Measurements from ENCODE around the gene ACOT4. TPM values are rescaled to one million over a fixed set of nuclear protein-coding genes. Genes with fewer than 3 reads are reported as not detected.
A peak's percentile ranks its signal among the peaks of the same experiment; 100 is the strongest.
"Not testable (repeated sequence)": the region's sequence is repeated elsewhere in the genome, so short reads cannot be mapped to it uniquely, and the experiment has no call there.

ACOT4 gene
- total RNA-seq, 5 donors from 2014 or later (not counting 1 experiment from before 2014, with no cell fraction given) = 0.55 to 1.6 (median 1.2) TPM

DNA sequence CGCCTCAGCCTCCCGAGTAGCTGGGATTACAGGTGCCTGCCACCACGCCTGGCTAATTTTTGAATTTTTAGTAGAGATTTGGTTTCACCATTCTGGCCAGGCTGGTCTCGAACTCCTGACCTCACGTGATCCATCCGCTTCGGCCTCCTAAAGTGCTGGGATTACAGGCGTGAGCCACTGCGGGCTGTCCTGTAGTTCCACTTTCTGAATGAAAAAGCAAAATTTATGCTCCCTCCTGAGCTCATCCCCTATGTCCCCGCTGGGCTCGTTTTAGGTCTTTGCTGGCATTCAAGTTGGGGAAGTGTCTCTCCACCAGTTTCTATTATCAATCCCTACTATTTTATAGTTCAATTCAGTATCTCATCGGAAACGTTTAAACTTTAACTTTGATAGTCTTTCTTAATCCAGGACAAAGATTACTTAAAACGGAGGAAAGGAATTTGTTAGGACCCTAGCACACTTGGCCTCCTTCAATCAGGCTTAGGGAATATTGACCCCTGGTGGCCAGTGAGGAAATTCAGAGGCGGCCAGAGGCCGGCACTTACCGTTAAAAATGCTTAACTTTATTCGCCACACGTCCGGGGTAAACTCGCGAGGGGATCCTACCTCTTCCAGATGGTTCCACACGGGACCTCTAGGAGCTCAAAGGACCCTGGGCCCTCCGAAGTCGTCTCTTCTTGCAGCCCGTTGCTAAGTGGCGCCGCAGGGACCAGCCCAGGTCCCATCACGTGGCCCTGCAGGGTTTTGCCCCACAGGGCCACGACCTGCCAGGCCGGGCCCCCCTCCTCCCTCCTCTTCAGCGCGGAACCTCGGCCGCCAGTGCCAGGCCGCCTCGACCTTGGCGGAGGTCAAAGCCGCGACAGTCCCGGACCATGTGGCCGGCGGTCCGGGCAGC lies 41.7 kb downstream of the ACOT4 start:
- CTCF ChIA-PET = interaction anchor here (0.5 to 1.4 kb wide), 11 partner anchors 11 to 976 kb away, joined by 3 to 14 read pairs (median 3); partner anchors contain the start of genes ACOT2 (in 1 of the 2) and ACOT6 (in 1 of the 2)
- peaks cover 0 to 27% of the 10 kb centered on the region in 2 experiments for H3K27me3 ChIP-seq (replicated peaks in 1 of 2; ENCODE audit: control insufficient read depth in 2 of 2, extremely low read depth in 1 of 2, insufficient read depth in 2 of 2, low read length in 1 of 2)
- no peaks in the 10 kb centered on the region for H3K36me3 ChIP-seq (ENCODE audit: control insufficient read depth in 2 of 2, extremely low read depth in 1 of 2, insufficient read depth in 1 of 2, low read length in 1 of 2)
- peak overlapping the region; percentile 61 to 67 for H3K4me3 ChIP-seq (ENCODE audit: control insufficient read depth in 1 of 2, extremely low read depth in 1 of 2, low read length in 1 of 2)
- Mint-ChIP-seq H3K4me3 (peak overlapping the region; percentile 74 to 76 (median 76)), H3K36me3 (no peaks in the 10 kb centered on the region), H3K4me1 (peaks cover 4 to 6% (median 5%) of the 10 kb centered on the region in 3 donors), H3K27me3 (peaks cover 10 to 15% of the 10 kb centered on the region in 2 donors), H3K27ac (peak overlapping the region in 1 of 2 donors; percentile 17), H3K9me3 (no peaks in the 10 kb centered on the region)
- WGBS (ENCODE audit: insufficient coverage) = 9% methylated on average over 36 of the region's 44 CpGs
- peak; percentile 80 to 90 (median 85) for ATAC-seq (replicated peaks in 1 of 4)
- POLR2A ChIA-PET = interaction anchor here in 1 of 2 donors (0.6 kb wide), 1 partner anchor 216 kb away, joined by 3 read pairs; no protein-coding TSS in a partner anchor
- no peaks in the 10 kb centered on the region for H3K9me3 ChIP-seq
- peak in 34 of 35 experiments; percentile 7 to 77 (median 40) for DNase-seq
- no peak overlapping the region for H3K27ac ChIP-seq (ENCODE audit: low read length)
- H3K4me1 ChIP-seq (ENCODE audit: control insufficient read depth in 1 of 2, extremely low read depth in 1 of 2, insufficient read depth in 2 of 2, low read length in 2 of 2) = peaks cover 0 to 12% of the 10 kb centered on the region in 2 experiments

DNA sequence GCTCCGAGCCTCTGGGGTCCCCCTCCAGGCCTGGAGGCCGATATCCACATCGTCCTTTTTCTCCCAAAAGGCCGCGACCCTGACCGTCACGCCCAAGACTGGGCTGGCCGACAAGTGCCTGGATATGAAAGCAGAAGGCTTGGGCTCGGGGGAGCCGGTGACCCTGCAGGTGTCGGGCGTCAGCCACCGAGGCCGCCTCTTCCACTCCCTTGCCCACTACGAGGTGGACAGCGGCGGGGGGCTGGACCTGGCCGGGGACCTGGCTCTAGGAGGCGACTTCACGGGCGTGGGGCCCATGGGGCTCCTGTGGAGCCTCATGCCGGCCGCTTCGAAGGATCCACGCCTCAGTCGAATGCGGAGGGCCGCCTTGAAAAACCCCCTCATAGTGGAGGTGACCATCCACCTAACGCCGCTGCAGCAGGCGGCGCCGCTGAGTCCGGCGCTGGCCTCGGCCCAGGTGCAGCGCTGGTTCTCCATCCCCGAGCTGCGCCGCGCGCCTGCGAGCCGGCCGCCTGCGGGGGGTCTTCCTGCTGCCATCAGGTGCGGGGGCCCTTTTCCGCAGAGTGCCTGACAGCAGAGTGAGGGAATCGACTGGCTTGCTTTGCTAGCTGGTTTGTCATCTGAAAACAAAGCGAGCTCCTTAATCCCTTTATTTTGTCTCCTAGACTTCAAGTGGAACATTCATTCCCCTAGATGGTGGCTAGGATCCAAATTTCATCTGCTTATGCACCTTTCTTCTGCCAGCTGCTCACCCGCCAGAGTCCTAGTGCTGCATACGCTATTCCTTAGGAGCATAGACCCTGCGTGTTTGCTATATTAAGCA lies 42.5 kb downstream of the ACOT4 start:
- Mint-ChIP-seq H3K4me1 (peaks cover 5 to 10% (median 7%) of the 10 kb centered on the region in 3 donors), H3K4me3 (peak overlapping the region; percentile 74 to 76 (median 76)), H3K9me3 (no peaks in the 10 kb centered on the region), H3K27me3 (peaks cover 7 to 15% of the 10 kb centered on the region in 2 donors), H3K36me3 (no peaks in the 10 kb centered on the region), H3K27ac (no peak overlapping the region)
- Histone ChIP-seq H3K36me3 (ENCODE audit: control insufficient read depth in 2 of 2, extremely low read depth in 1 of 2, insufficient read depth in 1 of 2, low read length in 1 of 2) (no peaks in the 10 kb centered on the region), H3K4me1 (ENCODE audit: control insufficient read depth in 1 of 2, extremely low read depth in 1 of 2, insufficient read depth in 2 of 2, low read length in 2 of 2) (peaks cover 0 to 12% of the 10 kb centered on the region in 2 experiments), H3K27me3 (replicated peaks in 1 of 2; ENCODE audit: control insufficient read depth in 2 of 2, extremely low read depth in 1 of 2, insufficient read depth in 2 of 2, low read length in 1 of 2) (peaks cover 0 to 27% of the 10 kb centered on the region in 2 experiments), H3K27ac (ENCODE audit: low read length) (no peak overlapping the region), H3K9me3 (no peaks in the 10 kb centered on the region), H3K4me3 (ENCODE audit: control insufficient read depth in 1 of 2, extremely low read depth in 1 of 2, low read length in 1 of 2) (peak overlapping the region; percentile 61 to 67)
- ATAC-seq (replicated peaks in 1 of 4) = peak; percentile 6 to 24 (median 20)
- peak in 1 of 35 experiments; percentile 2 for DNase-seq
- CTCF ChIA-PET = interaction anchor here (0.5 to 1.4 kb wide), 6 partner anchors 22 to 975 kb away, joined by 3 to 8 read pairs (median 5); partner anchors contain the start of genes ACOT2 (in 1 of the 2) and ACOT6 (in 1 of the 2)
- POLR2A ChIA-PET = no interaction called here
- 22% methylated on average over 41 of the region's 53 CpGs for WGBS (ENCODE audit: insufficient coverage)

DNA sequence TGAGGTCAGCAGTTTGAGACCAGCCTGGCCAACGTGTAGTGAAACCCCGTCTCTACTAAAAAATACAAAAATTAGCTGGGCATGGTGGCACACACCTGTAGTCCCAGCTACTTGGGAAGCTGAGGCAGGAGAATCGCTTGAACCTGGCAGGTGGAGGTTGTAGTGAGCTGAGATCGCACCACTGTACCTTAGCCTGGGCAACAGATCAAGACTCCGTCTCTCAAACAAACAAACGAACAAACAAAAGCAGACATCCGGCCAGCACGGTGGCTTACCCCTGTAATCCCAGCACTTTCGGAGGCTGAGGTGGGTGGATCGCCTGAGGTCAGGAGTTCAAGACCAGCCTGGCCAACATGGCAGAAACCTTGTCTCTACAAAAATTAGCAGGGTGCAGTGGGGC lies 44.7 kb downstream of the ACOT4 start:
- H3K27ac Mint-ChIP-seq; H3K4me3 ChIP-seq (ENCODE audit: control insufficient read depth in 1 of 2, extremely low read depth in 1 of 2, low read length in 1 of 2); POLR2A ChIA-PET; H3K36me3 Mint-ChIP-seq; H3K4me3 Mint-ChIP-seq; H3K9me3 Mint-ChIP-seq; H3K27ac ChIP-seq (ENCODE audit: low read length); ATAC-seq (replicated peaks in 1 of 4); H3K36me3 ChIP-seq (ENCODE audit: control insufficient read depth in 2 of 2, extremely low read depth in 1 of 2, insufficient read depth in 1 of 2, low read length in 1 of 2); DNase-seq; H3K9me3 ChIP-seq: not testable (repeated sequence)
- CTCF ChIA-PET = interaction anchor here in 1 of 2 donors (0.5 kb wide), 1 partner anchor 8 kb away, joined by 3 read pairs; the partner anchor contains the start of gene DNAL1
- H3K4me1 Mint-ChIP-seq = peaks cover 5 to 13% (median 8%) of the 10 kb centered on the region in 3 donors
- peaks cover 0 to 25% of the 10 kb centered on the region in 2 experiments for H3K27me3 ChIP-seq (replicated peaks in 1 of 2; ENCODE audit: control insufficient read depth in 2 of 2, extremely low read depth in 1 of 2, insufficient read depth in 2 of 2, low read length in 1 of 2)
- peaks cover 4 to 13% of the 10 kb centered on the region in 2 donors for H3K27me3 Mint-ChIP-seq
- H3K4me1 ChIP-seq (ENCODE audit: control insufficient read depth in 1 of 2, extremely low read depth in 1 of 2, insufficient read depth in 2 of 2, low read length in 2 of 2) = peaks cover 0 to 12% of the 10 kb centered on the region in 2 experiments
- WGBS (ENCODE audit: insufficient coverage) = 92% methylated on average over 5 of the region's 10 CpGs

DNA sequence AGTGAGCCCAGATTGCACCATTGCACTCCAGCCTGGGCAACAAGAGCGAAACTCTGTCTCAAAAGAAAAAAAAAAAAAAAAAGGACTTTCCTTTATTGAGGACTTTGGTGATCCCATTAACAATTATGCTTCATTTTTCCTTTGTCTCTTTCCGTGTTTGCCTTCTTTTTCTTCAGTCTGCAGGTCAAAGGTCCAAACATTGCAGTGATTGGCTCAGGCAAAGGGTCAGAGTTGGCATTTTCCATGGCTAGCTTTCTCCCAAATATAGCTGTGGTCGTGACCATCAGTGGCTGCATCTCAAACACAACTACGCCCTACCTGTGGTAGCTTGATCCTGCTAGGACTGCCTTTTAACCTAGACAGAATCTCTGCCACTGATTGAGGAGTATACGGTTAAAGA lies 46.2 kb downstream of the ACOT4 start:
- H3K4me3 Mint-ChIP-seq = no peak overlapping the region
- 92% methylated on average over 4 of the region's 5 CpGs for WGBS (ENCODE audit: insufficient coverage)
- H3K27me3 Mint-ChIP-seq = peaks cover 4 to 13% of the 10 kb centered on the region in 2 donors
- no peak overlapping the region for H3K27ac Mint-ChIP-seq
- ATAC-seq (replicated peaks in 1 of 4) = no peak
- Histone ChIP-seq H3K27ac (ENCODE audit: low read length) (no peak overlapping the region), H3K27me3 (replicated peaks in 1 of 2; ENCODE audit: control insufficient read depth in 2 of 2, extremely low read depth in 1 of 2, insufficient read depth in 2 of 2, low read length in 1 of 2) (peaks cover 0 to 21% of the 10 kb centered on the region in 2 experiments), H3K36me3 (ENCODE audit: control insufficient read depth in 2 of 2, extremely low read depth in 1 of 2, insufficient read depth in 1 of 2, low read length in 1 of 2) (no peaks in the 10 kb centered on the region), H3K4me3 (ENCODE audit: control insufficient read depth in 1 of 2, extremely low read depth in 1 of 2, low read length in 1 of 2) (no peak overlapping the region), H3K9me3 (no peaks in the 10 kb centered on the region), H3K4me1 (ENCODE audit: control insufficient read depth in 1 of 2, extremely low read depth in 1 of 2, insufficient read depth in 2 of 2, low read length in 2 of 2) (peaks cover 0 to 12% of the 10 kb centered on the region in 2 experiments)
- CTCF ChIA-PET = interaction anchor here in 1 of 2 donors (0.6 to 0.7 kb wide), 2 partner anchors 69 to 797 kb away, joined by 3 read pairs; partner anchors contain the start of gene ACOT2
- no peaks in the 10 kb centered on the region for H3K36me3 Mint-ChIP-seq
- no peaks in the 10 kb centered on the region for H3K9me3 Mint-ChIP-seq
- H3K4me1 Mint-ChIP-seq = peaks cover 5 to 13% (median 8%) of the 10 kb centered on the region in 3 donors
- no peak for DNase-seq
- POLR2A ChIA-PET = no interaction called here

DNA sequence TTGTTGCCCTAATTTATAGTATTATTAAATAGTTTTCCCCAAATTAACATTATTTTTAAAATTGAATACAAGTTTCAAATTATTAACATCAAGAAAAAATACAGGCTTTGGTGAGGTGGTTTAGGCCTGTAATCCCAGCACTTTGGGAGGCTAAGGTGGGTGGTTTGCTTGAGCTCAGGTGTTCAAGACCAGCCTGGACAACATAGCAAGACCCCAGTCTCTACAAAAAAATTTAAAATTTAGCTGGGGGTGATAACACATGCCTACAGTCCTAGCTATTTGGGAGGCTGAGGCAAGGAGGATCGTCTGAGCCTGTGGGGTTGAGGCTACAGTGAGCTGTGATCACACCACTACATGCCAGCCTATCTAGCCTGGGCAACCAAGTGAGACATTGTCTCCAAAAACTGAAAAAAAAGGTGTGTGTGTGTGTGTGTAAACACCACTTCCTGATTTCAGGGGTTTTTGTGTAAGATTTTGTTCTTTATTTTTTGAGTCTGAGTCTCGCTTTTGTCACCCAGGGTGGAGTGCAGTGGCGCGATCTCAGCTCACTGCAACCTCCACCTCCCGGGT lies 49.2 kb downstream of the ACOT4 start:
- 40% methylated on average over 1 of the region's 5 CpGs for WGBS (ENCODE audit: insufficient coverage)
- DNase-seq = peak in 3 of 35 experiments; percentile 9 to 22 (median 13)
- Histone ChIP-seq H3K9me3 (no peaks in the 10 kb centered on the region), H3K4me1 (ENCODE audit: control insufficient read depth in 1 of 2, extremely low read depth in 1 of 2, insufficient read depth in 2 of 2, low read length in 2 of 2) (peaks cover 3 to 11% of the 10 kb centered on the region in 2 experiments), H3K4me3 (ENCODE audit: control insufficient read depth in 1 of 2, extremely low read depth in 1 of 2, low read length in 1 of 2) (no peak overlapping the region), H3K27me3 (replicated peaks in 1 of 2; ENCODE audit: control insufficient read depth in 2 of 2, extremely low read depth in 1 of 2, insufficient read depth in 2 of 2, low read length in 1 of 2) (no peaks in the 10 kb centered on the region), H3K27ac (ENCODE audit: low read length) (no peak overlapping the region), H3K36me3 (ENCODE audit: control insufficient read depth in 2 of 2, extremely low read depth in 1 of 2, insufficient read depth in 1 of 2, low read length in 1 of 2) (no peaks in the 10 kb centered on the region)
- Mint-ChIP-seq H3K4me3 (no peak overlapping the region), H3K9me3 (no peaks in the 10 kb centered on the region), H3K4me1 (peaks cover 15 to 23% (median 20%) of the 10 kb centered on the region in 3 donors), H3K27me3 (no peaks in the 10 kb centered on the region), H3K36me3 (no peaks in the 10 kb centered on the region), H3K27ac (no peak overlapping the region)
- POLR2A ChIA-PET = no interaction called here
- CTCF ChIA-PET = interaction anchor here in 1 of 2 donors (1.1 kb wide), 1 partner anchor 11 kb away, joined by 5 read pairs; no protein-coding TSS in a partner anchor
- ATAC-seq (replicated peaks in 1 of 4) = no peak

All from T-cell (primary cell).